Ishikawa (cell line): ENCODE data around the gene ZNF749.

Source experiments
- CEBPB ChIP-seq: IDR thresholded peaks from 2 replicates; pipeline ENCODE4 v1.6.1; 2012
- CREB1 ChIP-seq: IDR thresholded peaks from 2 replicates; pipeline ENCODE4 v1.6.1; 2012; ENCODE audit warnings: low read depth
- EGR1 ChIP-seq: IDR thresholded peaks from 2 replicates; pipeline ENCODE4 v1.6.1; 2012
- EP300 ChIP-seq: IDR thresholded peaks from 2 replicates; pipeline ENCODE4 v1.6.1; 2012; ENCODE audit warnings: borderline replicate concordance
- FOXM1 ChIP-seq: IDR thresholded peaks from 2 replicates; pipeline ENCODE4 v1.6.1; 2012; ENCODE audit warnings: low read depth, borderline replicate concordance
- MAX ChIP-seq: IDR thresholded peaks from 2 replicates; pipeline ENCODE4 v1.6.1; 2012
- NFIC ChIP-seq: IDR thresholded peaks from 2 replicates; pipeline ENCODE4 v1.6.1; 2012
- RAD21 ChIP-seq: IDR thresholded peaks from 2 replicates; pipeline ENCODE4 v1.6.1; 2012; ENCODE audit warnings: low read depth
- TAF1 ChIP-seq: IDR thresholded peaks from 2 replicates; pipeline ENCODE4 v1.6.1; 2012; ENCODE audit warnings: low read depth, mild to moderate bottlenecking
- TCF12 ChIP-seq: IDR thresholded peaks from 2 replicates; pipeline ENCODE4 v1.6.1; 2012; ENCODE audit warnings: low read depth
- TEAD4 ChIP-seq: IDR thresholded peaks from 2 replicates; pipeline ENCODE4 v1.6.1; 2012
- YY1 ChIP-seq: IDR thresholded peaks from 2 replicates; pipeline ENCODE4 v1.6.1; 2012; ENCODE audit warnings: low read depth
- ZBTB7A ChIP-seq: IDR thresholded peaks from 2 replicates; pipeline ENCODE4 v1.6.1; 2012; ENCODE audit warnings: low read depth
- TF ChIP-seq, protein P1 (sequence below): IDR thresholded peaks from 2 replicates; pipeline ENCODE4 v1.6.1; 2012; ENCODE audit warnings: low read depth, mild to moderate bottlenecking
- TF ChIP-seq, protein P2 (sequence below): IDR thresholded peaks from 2 replicates; pipeline ENCODE4 v1.6.1; 2012

ZNF749 gene

DNA sequence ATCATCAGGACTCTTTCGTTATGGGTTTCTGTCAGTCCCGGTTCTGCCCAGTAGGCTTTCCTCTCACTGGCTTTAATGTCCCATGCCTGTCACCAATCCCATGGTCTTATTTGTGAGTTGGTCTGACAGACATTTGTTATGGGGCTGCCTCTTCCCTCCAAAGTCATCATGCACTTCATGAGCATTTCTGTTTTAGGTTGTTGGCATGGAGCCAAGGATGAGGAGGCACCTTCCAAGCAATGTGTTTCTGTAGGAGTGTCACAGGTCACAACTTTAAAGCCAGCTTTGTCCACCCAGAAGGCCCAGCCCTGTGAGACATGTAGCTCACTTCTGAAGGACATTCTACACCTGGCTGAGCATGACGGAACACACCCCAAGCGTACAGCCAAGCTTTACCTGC is 15.7 kb upstream of the ZNF749 start:
- peak; percentile 46 for TF ChIP-seq NFIC
- TF ChIP-seq FOXM1 = no peak
- TF ChIP-seq MAX = no peak

- TF ChIP-seq CREB1 = no peak
- no peak for TF ChIP-seq YY1
- no peak for TF ChIP-seq RAD21
- TF ChIP-seq FOXM1 = no peak
- TF ChIP-seq, protein P1, sequence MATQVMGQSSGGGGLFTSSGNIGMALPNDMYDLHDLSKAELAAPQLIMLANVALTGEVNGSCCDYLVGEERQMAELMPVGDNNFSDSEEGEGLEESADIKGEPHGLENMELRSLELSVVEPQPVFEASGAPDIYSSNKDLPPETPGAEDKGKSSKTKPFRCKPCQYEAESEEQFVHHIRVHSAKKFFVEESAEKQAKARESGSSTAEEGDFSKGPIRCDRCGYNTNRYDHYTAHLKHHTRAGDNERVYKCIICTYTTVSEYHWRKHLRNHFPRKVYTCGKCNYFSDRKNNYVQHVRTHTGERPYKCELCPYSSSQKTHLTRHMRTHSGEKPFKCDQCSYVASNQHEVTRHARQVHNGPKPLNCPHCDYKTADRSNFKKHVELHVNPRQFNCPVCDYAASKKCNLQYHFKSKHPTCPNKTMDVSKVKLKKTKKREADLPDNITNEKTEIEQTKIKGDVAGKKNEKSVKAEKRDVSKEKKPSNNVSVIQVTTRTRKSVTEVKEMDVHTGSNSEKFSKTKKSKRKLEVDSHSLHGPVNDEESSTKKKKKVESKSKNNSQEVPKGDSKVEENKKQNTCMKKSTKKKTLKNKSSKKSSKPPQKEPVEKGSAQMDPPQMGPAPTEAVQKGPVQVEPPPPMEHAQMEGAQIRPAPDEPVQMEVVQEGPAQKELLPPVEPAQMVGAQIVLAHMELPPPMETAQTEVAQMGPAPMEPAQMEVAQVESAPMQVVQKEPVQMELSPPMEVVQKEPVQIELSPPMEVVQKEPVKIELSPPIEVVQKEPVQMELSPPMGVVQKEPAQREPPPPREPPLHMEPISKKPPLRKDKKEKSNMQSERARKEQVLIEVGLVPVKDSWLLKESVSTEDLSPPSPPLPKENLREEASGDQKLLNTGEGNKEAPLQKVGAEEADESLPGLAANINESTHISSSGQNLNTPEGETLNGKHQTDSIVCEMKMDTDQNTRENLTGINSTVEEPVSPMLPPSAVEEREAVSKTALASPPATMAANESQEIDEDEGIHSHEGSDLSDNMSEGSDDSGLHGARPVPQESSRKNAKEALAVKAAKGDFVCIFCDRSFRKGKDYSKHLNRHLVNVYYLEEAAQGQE = no peak
- TF ChIP-seq CEBPB = no peak
- TF ChIP-seq TCF12 = no peak
- no peak for TF ChIP-seq NFIC
- no peak for TF ChIP-seq ZBTB7A
- no peak for TF ChIP-seq TEAD4
- TF ChIP-seq MAX = no peak
- TF ChIP-seq, protein P2, sequence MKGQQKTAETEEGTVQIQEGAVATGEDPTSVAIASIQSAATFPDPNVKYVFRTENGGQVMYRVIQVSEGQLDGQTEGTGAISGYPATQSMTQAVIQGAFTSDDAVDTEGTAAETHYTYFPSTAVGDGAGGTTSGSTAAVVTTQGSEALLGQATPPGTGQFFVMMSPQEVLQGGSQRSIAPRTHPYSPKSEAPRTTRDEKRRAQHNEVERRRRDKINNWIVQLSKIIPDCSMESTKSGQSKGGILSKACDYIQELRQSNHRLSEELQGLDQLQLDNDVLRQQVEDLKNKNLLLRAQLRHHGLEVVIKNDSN = no peak
- no peak for TF ChIP-seq EP300
- TF ChIP-seq TAF1 = no peak
- no peak for TF ChIP-seq EGR1
Measured at GRCh38 chr19:57421037-57421436, 14.1 kb upstream of the ZNF749 start.

DNA sequence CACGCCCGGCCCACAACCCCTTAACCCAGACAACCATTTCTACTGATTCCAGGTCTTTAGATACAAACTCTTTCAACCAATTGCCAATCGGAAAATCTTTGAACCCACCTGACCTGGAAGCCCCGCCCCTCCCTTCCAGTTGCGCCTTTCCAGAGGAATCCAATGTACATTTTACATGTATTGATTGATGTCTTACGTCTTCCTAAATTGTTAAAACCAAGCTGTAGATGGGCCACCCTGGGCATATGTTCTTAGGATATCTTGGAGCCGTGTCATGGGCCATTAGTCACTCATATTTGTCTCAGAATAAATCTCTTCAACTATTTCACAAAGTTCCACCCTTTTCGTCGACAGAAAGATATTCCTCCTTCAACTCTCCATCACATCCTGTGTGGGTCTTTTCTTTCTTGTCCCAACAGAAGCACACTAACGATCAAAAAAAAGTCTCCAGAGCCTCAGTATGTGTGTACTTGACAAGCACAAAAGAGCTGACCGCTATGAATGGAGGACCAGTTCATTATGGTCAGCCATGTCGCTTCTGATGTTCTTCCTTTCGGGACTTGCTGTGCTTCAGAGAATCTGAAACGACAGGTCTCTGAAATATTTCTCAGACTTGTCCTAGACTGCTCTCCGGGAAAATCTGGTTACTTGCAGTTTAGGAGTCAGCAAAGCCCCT is 601 bp upstream of the ZNF749 start:
- TF ChIP-seq TAF1 = no peak
- no peak for TF ChIP-seq TEAD4
- TF ChIP-seq CEBPB = no peak
- TF ChIP-seq MAX = no peak
- no peak for TF ChIP-seq TCF12
- no peak for TF ChIP-seq EP300
- no peak for TF ChIP-seq CREB1
- TF ChIP-seq ZBTB7A = no peak
- TF ChIP-seq, protein P2 = no peak
- TF ChIP-seq EGR1 = no peak
- TF ChIP-seq YY1 = no peak
- TF ChIP-seq FOXM1 = no peak
- TF ChIP-seq RAD21 = no peak
- TF ChIP-seq, protein P1 = no peak
- TF ChIP-seq NFIC = no peak

DNA sequence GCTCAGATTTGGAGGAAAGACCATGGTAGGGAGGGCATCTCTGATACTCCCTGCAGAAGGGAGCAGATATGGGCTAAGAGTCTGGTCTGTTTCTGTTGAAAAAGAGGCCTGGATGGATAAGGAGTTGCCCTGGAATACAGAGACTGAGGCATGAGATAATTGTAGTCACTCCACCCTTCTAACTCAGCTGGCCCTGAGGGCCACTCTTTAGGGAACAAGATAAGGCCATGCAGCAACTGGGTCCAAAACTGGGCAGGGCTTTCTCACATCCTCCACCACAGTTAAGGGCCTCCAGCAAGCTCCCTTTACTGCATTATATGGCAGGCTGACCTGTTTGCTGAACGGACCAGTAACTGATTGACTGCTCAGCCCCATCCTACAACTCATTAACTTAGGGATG is 1.3 kb downstream of the ZNF749 start:
- TF ChIP-seq FOXM1 = no peak
- no peak for TF ChIP-seq TCF12
- TF ChIP-seq CEBPB = no peak

- no peak for TF ChIP-seq CEBPB
- no peak for TF ChIP-seq TAF1
- no peak for TF ChIP-seq TCF12
- TF ChIP-seq, protein P2 = no peak
- TF ChIP-seq RAD21 = no peak
- no peak for TF ChIP-seq CREB1
- TF ChIP-seq YY1 = no peak
- TF ChIP-seq ZBTB7A = no peak
- no peak for TF ChIP-seq EGR1
- TF ChIP-seq, protein P1 = no peak
- TF ChIP-seq FOXM1 = no peak
- no peak for TF ChIP-seq NFIC
- TF ChIP-seq EP300 = no peak
- TF ChIP-seq TEAD4 = no peak
- TF ChIP-seq MAX = no peak
Measured at GRCh38 chr19:57437931-57438330, 2.8 kb downstream of the ZNF749 start.
